Endothelial cell of umbilical vein (primary cell): ENCODE data around the gene FOS. TPM values are rescaled to one million over a fixed set of nuclear protein-coding genes. Genes with fewer than 3 reads are reported as not detected.

Source experiments
- BruUV-seq: library from RNA; stranded (reverse); fragments of 400-500 nt; replicated peaks from 2 replicates; lab custom pipeline; 2021; lab: Mats Ljungman, UMichigan
- CTCF ChIA-PET: fragments of 300-600, 350-600 bp; sonication (Branson Sonifier 250); formaldehyde crosslinking; loops from one replicate; lab custom pipeline; 2021; ENCODE audit warnings: antibody characterized with exemption, inconsistent platforms; lab: Charles Lee
- POLR2A ChIA-PET: fragments of 300-600, 350-600 bp; sonication (Branson Sonifier 250); formaldehyde crosslinking; loops from one replicate; lab custom pipeline; 2021; ENCODE audit warnings: antibody characterized with exemption, inconsistent platforms; lab: Charles Lee
- DNase-seq: peaks from one replicate; pipeline ENCODE4 v3.0.0-alpha.2; 2011; ENCODE audit warnings: low read depth, low spot score
- FAIRE-seq: peaks from 2 replicates; lab custom pipeline; 2011; peaks lifted over from hg19 to GRCh38; lab: Jason Lieb, UNC
- H2AFZ ChIP-seq: 2 replicates; pipeline ENCODE4 v1.6.0; 2012; ENCODE audit warnings: low read depth, low read length, control low read depth, inconsistent platforms
- H3K27ac ChIP-seq: 2 replicates; pipeline ENCODE4 v1.5.1; 2011; ENCODE audit warnings: low read depth, mild to moderate bottlenecking, control low read depth, low read length, moderate library complexity; ENCODE audit not compliant: insufficient read depth
- H3K27me3 ChIP-seq, 2 experiments: 2 replicates each; pipeline versions ENCODE4 v1.6.0 to v1.6.1; 2011; ENCODE audit warnings: low read length in 2 of 2, mixed read lengths in 1 of 2; ENCODE audit not compliant: control insufficient read depth in 2 of 2, insufficient read depth in 2 of 2
- H3K36me3 ChIP-seq, 2 experiments: 2 replicates in 1 of 2; 3 replicates in 1 of 2; pipeline ENCODE4 v1.5.1; 2011; ENCODE audit warnings: low read length in 2 of 2, mild to moderate bottlenecking in 1 of 2, moderate library complexity in 1 of 2; ENCODE audit not compliant: control insufficient read depth in 2 of 2, insufficient read depth in 2 of 2; ENCODE audit errors: extremely low read depth in 1 of 2
- H3K4me1 ChIP-seq: 3 replicates; pipeline ENCODE4 v1.5.1; 2011; ENCODE audit warnings: mild to moderate bottlenecking, low read length; ENCODE audit not compliant: control insufficient read depth, insufficient read depth; ENCODE audit errors: extremely low read depth
- H3K4me2 ChIP-seq: 2 replicates; pipeline ENCODE4 v1.6.1; 2011; ENCODE audit warnings: low read length, control low read depth, mixed read lengths; ENCODE audit not compliant: insufficient read depth
- H3K4me3 ChIP-seq, 3 experiments: fragments of 200-600 bp in 1 of 3; sonication (generic), shearing (Covaris generic) in 1 of 3; replicated peaks in 1 of 3; 2 replicates each; pipeline ENCODE4 v1.5.1; 2011 to 2016; ENCODE audit warnings: control low read depth in 3 of 3, low read length in 3 of 3, mild to moderate bottlenecking in 2 of 3, inconsistent platforms in 1 of 3, low read depth in 1 of 3, moderate library complexity in 1 of 3; ENCODE audit not compliant: insufficient read depth in 1 of 3
- H3K79me2 ChIP-seq: 2 replicates; pipeline ENCODE4 v1.6.0; 2012; ENCODE audit warnings: low read length, inconsistent platforms; ENCODE audit not compliant: control insufficient read depth, insufficient read depth
- H3K9ac ChIP-seq: replicated peaks from 2 replicates; pipeline ENCODE3; 2011; ENCODE audit warnings: low read length, control low read depth; ENCODE audit not compliant: insufficient read depth; ENCODE audit errors: extremely low read depth
- H3K9me1 ChIP-seq: replicated peaks from 3 replicates; pipeline ENCODE4 v1.6.0; 2011; ENCODE audit warnings: mild to moderate bottlenecking, low read length; ENCODE audit not compliant: control insufficient read depth, insufficient read depth; ENCODE audit errors: extremely low read depth
- H3K9me3 ChIP-seq: replicated peaks from 2 replicates; pipeline ENCODE4 v1.5.1; 2012; ENCODE audit warnings: low read length, inconsistent platforms; ENCODE audit not compliant: control insufficient read depth, insufficient read depth
- H4K20me1 ChIP-seq: replicated peaks from 2 replicates; pipeline ENCODE3; 2011; ENCODE audit warnings: mild to moderate bottlenecking, low read length; ENCODE audit not compliant: control insufficient read depth, insufficient read depth; ENCODE audit errors: extremely low read depth
- CTCF ChIP-seq, 2 donors: IDR thresholded peaks; 1 replicate in 1 of 2; 2 replicates in 1 of 2; pipeline ENCODE4 v1.5.1; 2011; ENCODE audit warnings: low read length in 2 of 2, mild to moderate bottlenecking in 2 of 2, moderate library complexity in 2 of 2, control low read depth in 1 of 2, inconsistent platforms in 1 of 2, low read depth in 1 of 2; ENCODE audit not compliant: insufficient read depth in 1 of 2; ENCODE audit errors: extremely low read depth in 1 of 2
- FOS ChIP-seq: IDR thresholded peaks from 2 replicates; pipeline ENCODE4 v1.6.1; 2011; ENCODE audit warnings: mild to moderate bottlenecking, low read length, moderate library complexity, borderline replicate concordance; ENCODE audit not compliant: insufficient read depth
- POLR2A ChIP-seq: IDR thresholded peaks from 2 replicates; pipeline ENCODE4 v1.6.1; 2012; ENCODE audit warnings: low read depth, mild to moderate bottlenecking, control low read depth, low read length
- dilution Hi-C: fragments of 300-500 bp; cut with MboI; formaldehyde crosslinking; loops from one replicate; pipeline ENCODE4 v1.15.0; 2019; ENCODE audit warnings: low sequenced_read_pairs; ENCODE audit not compliant: extremely low pct_ligation_motif_present
- intact Hi-C: fragments of 100-400 bp; cut with micrococcal nuclease; formaldehyde crosslinking; loops from one replicate; pipeline ENCODE4 v1.10.0; 2022
- polyA plus RNA-seq, 4 experiments: library from polyadenylated mRNA; depleted of rRNA in 3 of 4; stranded (reverse) in 3 of 4; unstranded in 1 of 4; fragments of >200 nt; gene quantifications; 2 replicates each; pipeline versions ENCODE4 v1.2.1 to v1.2.3, GENCODE V29; 2011 to 2012; ENCODE audit warnings: missing spikeins in 1 of 4
- total RNA-seq: library from RNA; stranded (reverse); gene quantifications from 2 replicates; pipeline ENCODE4 v1.2.3, GENCODE V29; 2021

FOS gene
- total and polyA plus RNA-seq, 2 donors (not counting 3 experiments of a cell fraction or from before 2014, with no cell fraction given), result 9.2 to 41.6 TPM

- Histone ChIP-seq H3K4me3 (peak overlapping the region; percentile 34 to 78 (median 55)), H3K9ac (peak overlapping the region; percentile 93), H2AFZ (peak overlapping the region; percentile 88), H3K9me1 (no peaks in the 10 kb centered on the region), H4K20me1 (no peaks in the 10 kb centered on the region), H3K4me2 (peak overlapping the region; percentile 71), H3K4me1 (peaks cover 16% of the 10 kb centered on the region), H3K79me2 (no peaks in the 10 kb centered on the region), H3K27ac (peak overlapping the region; percentile 88), H3K27me3 (peaks cover 0 to 9% of the 10 kb centered on the region in 2 experiments), H3K36me3 (no peaks in the 10 kb centered on the region), H3K9me3 (no peaks in the 10 kb centered on the region)
- ChIA-PET POLR2A (interaction anchor here (0.5 to 1.3 kb wide), 4 partner anchors 10 to 168 kb away, joined by 3 to 5 read pairs (median 3); partner anchors contain the start of genes FOS and NEK9), CTCF (interaction anchor here (0.7 to 10.1 kb wide), 12 partner anchors 10 to 434 kb away, joined by 3 to 175 read pairs (median 6); partner anchors contain the start of gene NEK9)
- TF ChIP-seq FOS (no peak), CTCF (IDR thresholded peaks at IDR 0.05; ENCODE audit: extremely low read depth in 1 of 2, insufficient read depth in 1 of 2, low read depth in 1 of 2, low read length in 2 of 2) (peak in 1 of 2 donors; percentile 7)
- intact Hi-C loops (loop anchor here (1.0 to 2.0 kb wide), 6 partner anchors 16 to 808 kb away; partner anchors contain the start of genes FOS and TMED10), dilution Hi-C loops (loop anchor here (25.0 kb wide), 1 partner anchor 157 kb away; the partner anchor contains the start of gene NEK9)
- FAIRE-seq (no peak), DNase-seq (no peak)
- TSS peak; percentile 97 for BruUV-seq
Observed at GRCh38 chr14:75294649-75295033, 16.0 kb downstream of the FOS start.

GRCh38 chr14:75295061-75295461 lies 16.4 kb downstream of the FOS start:
- Histone ChIP-seq H3K4me2 (peak overlapping the region; percentile 71), H3K4me1 (peaks cover 16% of the 10 kb centered on the region), H3K27me3 (peaks cover 0 to 5% of the 10 kb centered on the region in 2 experiments), H3K36me3 (no peaks in the 10 kb centered on the region), H3K9me3 (no peaks in the 10 kb centered on the region), H3K79me2 (no peaks in the 10 kb centered on the region), H3K9me1 (no peaks in the 10 kb centered on the region), H2AFZ (peak overlapping the region; percentile 88), H4K20me1 (no peaks in the 10 kb centered on the region), H3K27ac (peak overlapping the region; percentile 88), H3K4me3 (peak overlapping the region; percentile 34 to 78 (median 55)), H3K9ac (peak overlapping the region; percentile 93)
- TF ChIP-seq CTCF (IDR thresholded peaks at IDR 0.05; ENCODE audit: extremely low read depth in 1 of 2, insufficient read depth in 1 of 2, low read depth in 1 of 2, low read length in 2 of 2), result no peak
- TF ChIP-seq POLR2A, result peak; percentile 26
- dilution Hi-C loops, result loop anchor here (25.0 kb wide), 1 partner anchor 158 kb away; the partner anchor contains the start of gene NEK9
- intact Hi-C loops, result loop anchor here (2.0 kb wide), 2 partner anchors 60 to 808 kb away; no protein-coding TSS in a partner anchor
- peak; percentile 59 for DNase-seq
- FAIRE-seq, result peak; percentile 80
- ChIA-PET POLR2A (interaction anchor here (0.5 to 0.7 kb wide), 3 partner anchors 10 to 363 kb away, joined by 3 to 5 read pairs (median 4); no protein-coding TSS in a partner anchor), CTCF (interaction anchor here (0.7 to 10.1 kb wide), 13 partner anchors 8 to 434 kb away, joined by 3 to 175 read pairs (median 6); partner anchors contain the start of genes NEK9 and RPS6KL1)
- no TSS peak for BruUV-seq
